ENCODE results near the gene GPATCH1.

- TF ChIP-seq CTCF (IDR thresholded peaks at IDR 0.05): no peak
- TF ChIP-seq POLR2A (IDR thresholded peaks at IDR 0.05): no peak
Observed at GRCh38 chr19:33064792-33065550, 16.0 kb upstream of the GPATCH1 start, which contains the start of gene RHPN2.
